Endometrial microvascular endothelial cells (primary cell): Measurements from ENCODE around the gene XPO4. TPM values are rescaled to one million over a fixed set of nuclear protein-coding genes. Genes with fewer than 3 reads are reported as not detected.
"Not testable (repeated sequence)": the region's sequence is repeated elsewhere in the genome, so short reads cannot be mapped to it uniquely, and the experiment has no call there.

Experiments
- in situ Hi-C: cut with HindIII; loops from 2 replicates; pipeline ENCODE4 v1.10.0; 2017; ENCODE audit warnings: low sequenced_read_pairs, low pct_unique_long_range_greater_than_20kb; ENCODE audit errors: inconsistent ontology term
- total RNA-seq: library from RNA; depleted of rRNA; stranded (reverse); fragments of >200 nt; gene quantifications from one replicate; pipeline ENCODE4 v1.2.3, GENCODE V29; 2015; ENCODE audit errors: inconsistent ontology term

The XPO4 gene
- total RNA-seq, 1 donor from 2014 or later = 33.5 TPM

GRCh38 chr13:20769091-20769490 is 133.5 kb downstream of the XPO4 start:
- in situ Hi-C loops = no loop called here

GRCh38 chr13:20767309-20767943 is 135.1 kb downstream of the XPO4 start:
- in situ Hi-C loops = no loop called here

- in situ Hi-C loops = no loop called here
Measured at GRCh38 chr13:20760872-20761271, 141.7 kb downstream of the XPO4 start.

- in situ Hi-C loops = no loop called here
Measured at GRCh38 chr13:20754009-20754408, 148.5 kb downstream of the XPO4 start.

- in situ Hi-C loops = no loop called here
Measured at GRCh38 chr13:20749377-20749776, 153.2 kb downstream of the XPO4 start.

- in situ Hi-C loops = not testable (repeated sequence)
Measured at GRCh38 chr13:20743830-20744404, 158.6 kb downstream of the XPO4 start.

- in situ Hi-C loops = no loop called here
Measured at GRCh38 chr13:20740021-20740420, 162.5 kb downstream of the XPO4 start.

- in situ Hi-C loops = no loop called here
Measured at GRCh38 chr13:20738616-20739015, 163.9 kb downstream of the XPO4 start.

- in situ Hi-C loops = no loop called here
Measured at GRCh38 chr13:20729633-20730585, 172.6 kb downstream of the XPO4 start.

GRCh38 chr13:20728579-20729311 is 173.8 kb downstream of the XPO4 start:
- in situ Hi-C loops = no loop called here

- in situ Hi-C loops = no loop called here
Measured at GRCh38 chr13:20727856-20728255, 174.7 kb downstream of the XPO4 start.

Other genes with a start within 250 kb of the XPO4 start
- gene IL17D, start 199.0 kb downstream of the XPO4 start, total RNA-seq = 1.8 TPM
- gene EEF1AKMT1, start 128.8 kb downstream of the XPO4 start, total RNA-seq = 27.7 TPM
- 27.7 TPM for gene LATS2, start 158.8 kb upstream of the XPO4 start, total RNA-seq
- gene SAP18, start 237.4 kb upstream of the XPO4 start, total RNA-seq = 38.3 TPM